IMR-90 (cell line): ENCODE measurements around the gene TP53BP1. TPM values are rescaled to one million over a fixed set of nuclear protein-coding genes. Genes with fewer than 3 reads are reported as not detected.

Source experiments
- ATAC-seq: fragments of 200-7000 bp; cut with Tn5 transposase; 2 replicates; pipeline ENCODE4 v1.9.1; 2020; ENCODE audit warnings: low read depth, mild to moderate bottlenecking, moderate library complexity
- BruUV-seq: library from RNA; stranded (reverse); fragments of 400-500 nt; replicated peaks from 2 replicates; lab custom pipeline; 2021; lab: Mats Ljungman, UMichigan
- CTCF ChIA-PET: fragments of 300-600 bp; formaldehyde crosslinking; extraction: SDS; loops from one replicate; lab custom pipeline; 2021; ENCODE audit warnings: antibody characterized with exemption; lab: Yijun Ruan, JAX
- POLR2A ChIA-PET: fragments of 300-600 bp; sonication (Branson Sonifier 250); formaldehyde crosslinking; loops from one replicate; lab custom pipeline; 2022; ENCODE audit warnings: antibody characterized with exemption; ENCODE audit not compliant: unreplicated experiment; lab: Charles Lee
- DNase-seq: peaks from one replicate; pipeline ENCODE4 v3.0.0; 2013
- H2AFZ ChIP-seq: replicated peaks from 2 replicates; pipeline ENCODE3; 2013; ENCODE audit warnings: low read length, mild to moderate bottlenecking; ENCODE audit not compliant: poor library complexity
- H2AK5ac ChIP-seq: 2 replicates; pipeline ENCODE4 v1.6.1; 2013; ENCODE audit warnings: low read depth, low read length, inconsistent platforms
- H2AK9ac ChIP-seq: replicated peaks from 2 replicates; pipeline ENCODE3; 2013; ENCODE audit warnings: mild to moderate bottlenecking, low read depth, low read length, moderate library complexity; ENCODE audit not compliant: poor library complexity
- H2BK120ac ChIP-seq: 2 replicates; pipeline ENCODE4 v1.6.1; 2013; ENCODE audit warnings: low read depth, low read length, inconsistent platforms
- H2BK15ac ChIP-seq: 3 replicates; pipeline ENCODE4 v1.6.1; 2013; ENCODE audit warnings: low read depth, low read length, inconsistent platforms
- H2BK20ac ChIP-seq: 2 replicates; pipeline ENCODE4 v1.6.1; 2013; ENCODE audit warnings: low read depth, mild to moderate bottlenecking, inconsistent platforms, low read length, moderate library complexity
- H2BK5ac ChIP-seq: 2 replicates; pipeline ENCODE4 v1.6.1; 2013; ENCODE audit warnings: mild to moderate bottlenecking, low read depth, low read length, inconsistent platforms; ENCODE audit not compliant: poor library complexity, severe bottlenecking
- H3K14ac ChIP-seq: replicated peaks from 2 replicates; pipeline ENCODE4 v1.6.1; 2013; ENCODE audit warnings: low read depth, low read length, inconsistent platforms
- H3K18ac ChIP-seq: 2 replicates; pipeline ENCODE4 v1.6.1; 2013; ENCODE audit warnings: low read depth, low read length, control low read depth
- H3K23ac ChIP-seq: 2 replicates; pipeline ENCODE4 v1.6.1; 2013; ENCODE audit warnings: low read depth, low read length, inconsistent platforms
- H3K27ac ChIP-seq: 2 replicates; pipeline ENCODE4 v1.5.1; 2013; ENCODE audit warnings: mild to moderate bottlenecking, control low read depth, low read length; ENCODE audit not compliant: insufficient read depth
- H3K27me3 ChIP-seq: 2 replicates; pipeline ENCODE4 v1.6.1; 2013; ENCODE audit warnings: low read length; ENCODE audit not compliant: control insufficient read depth, insufficient read depth
- H3K36me3 ChIP-seq: 2 replicates; pipeline ENCODE4 v1.6.1; 2013; ENCODE audit warnings: low read length, mixed read lengths; ENCODE audit not compliant: control insufficient read depth, insufficient read depth
- H3K4ac ChIP-seq: 2 replicates; pipeline ENCODE4 v1.6.1; 2013; ENCODE audit warnings: low read depth, low read length, inconsistent platforms
- H3K4me1 ChIP-seq: 2 replicates; pipeline ENCODE4 v1.6.1; 2013; ENCODE audit warnings: low read length, mixed read lengths; ENCODE audit not compliant: control insufficient read depth, insufficient read depth
- H3K4me2 ChIP-seq: 2 replicates; pipeline ENCODE4 v1.6.1; 2013; ENCODE audit warnings: low read depth, mild to moderate bottlenecking, control low read depth, low read length, moderate library complexity
- H3K4me3 ChIP-seq: 2 replicates; pipeline ENCODE4 v1.5.1; 2013; ENCODE audit warnings: low read depth, mild to moderate bottlenecking, control low read depth, low read length, moderate library complexity; ENCODE audit not compliant: insufficient read depth
- H3K56ac ChIP-seq: 2 replicates; pipeline ENCODE4 v1.6.1; 2013; ENCODE audit warnings: low read length, inconsistent platforms; ENCODE audit not compliant: insufficient read depth; ENCODE audit errors: extremely low read depth
- H3K79me1 ChIP-seq, 2 experiments: 2 replicates each; pipeline ENCODE4 v1.6.1; 2013; ENCODE audit warnings: low read length in 2 of 2, inconsistent platforms in 1 of 2, low read depth in 1 of 2
- H3K9ac ChIP-seq: 2 replicates; pipeline ENCODE4 v1.6.1; 2013; ENCODE audit warnings: low read depth, low read length, control low read depth
- H3K9me1 ChIP-seq: 2 replicates; pipeline ENCODE4 v1.6.1; 2013; ENCODE audit warnings: low read length, inconsistent platforms; ENCODE audit not compliant: insufficient read depth
- H3K9me3 ChIP-seq: 2 replicates; pipeline ENCODE4 v1.6.1; 2013; ENCODE audit warnings: low read length; ENCODE audit not compliant: control insufficient read depth, insufficient read depth
- H4K20me1 ChIP-seq: 2 replicates; pipeline ENCODE4 v1.6.1; 2013; ENCODE audit warnings: low read length, inconsistent platforms; ENCODE audit not compliant: insufficient read depth
- H4K5ac ChIP-seq: 2 replicates; pipeline ENCODE4 v1.6.1; 2013; ENCODE audit warnings: mild to moderate bottlenecking, low read depth, low read length, control low read depth
- H4K8ac ChIP-seq, 2 experiments: 2 replicates each; pipeline ENCODE4 v1.6.1; 2013; ENCODE audit warnings: low read depth in 2 of 2, low read length in 2 of 2, control low read depth in 1 of 2, inconsistent platforms in 1 of 2
- H4K91ac ChIP-seq: 2 replicates; pipeline ENCODE4 v1.6.1; 2013; ENCODE audit warnings: low read depth, low read length, inconsistent platforms; ENCODE audit not compliant: insufficient read depth
- BHLHE40 ChIP-seq: fragments of 150-350 bp; IDR thresholded peaks from 2 replicates; pipeline ENCODE4 v1.6.1; 2016; ENCODE audit warnings: mild to moderate bottlenecking, low read depth, low read length
- CTCF ChIP-seq: conservative IDR thresholded peaks from 2 replicates; pipeline ENCODE4 v1.5.1; 2012; ENCODE audit warnings: mild to moderate bottlenecking, low read depth, low read length, improper control_type of control experiment
- RFX5 ChIP-seq: IDR thresholded peaks from 2 replicates; pipeline ENCODE4 v1.8.0; 2012; ENCODE audit warnings: low read depth, mild to moderate bottlenecking, low read length, moderate library complexity
- SMC3 ChIP-seq: fragments of 150-350 bp; IDR thresholded peaks from 2 replicates; pipeline ENCODE4 v1.6.1; 2016; ENCODE audit warnings: low read depth, mild to moderate bottlenecking, antibody characterized with exemption, low read length, moderate library complexity
- WGBS, 2 experiments: methylation state at CpG; one replicate each; pipeline versions ENCODE4 v1.1.5 to v1.1.7; 2013; ENCODE audit warnings: missing lambda C conversion rate in 2 of 2; ENCODE audit not compliant: insufficient read length in 1 of 2; ENCODE audit errors: extremely low coverage in 2 of 2; 5-methylcytosine and 5-hydroxymethylcytosine counted together
- dilution Hi-C: fragments of 300-500 bp; cut with HindIII; formaldehyde crosslinking; loops from one replicate; pipeline ENCODE4 v1.14.3; 2018; ENCODE audit warnings: low sequenced_read_pairs; ENCODE audit not compliant: unreplicated experiment
- in situ Hi-C: fragments of 300-500 bp; cut with MboI; formaldehyde crosslinking; loops from 3 replicates; pipeline ENCODE4 v1.14.3; 2019; ENCODE audit warnings: low sequenced_read_pairs, inconsistent platforms, mixed read lengths
- intact Hi-C: fragments of 100-400 bp; cut with micrococcal nuclease; formaldehyde crosslinking; loops from 2 replicates; pipeline ENCODE4 v1.10.0; 2022
- polyA plus RNA-seq, 3 experiments: library from polyadenylated mRNA; depleted of rRNA; stranded (reverse); fragments of >200 nt; gene quantifications; 2 replicates each; pipeline ENCODE4 v1.2.3, GENCODE V29; 2012; ENCODE audit warnings: low replicate concordance in 1 of 3
- total RNA-seq: library from RNA; depleted of rRNA; stranded (reverse); fragments of >200 nt; gene quantifications from 2 replicates; pipeline ENCODE4 v1.2.3, GENCODE V29; 2012

Gene TP53BP1
- total and polyA plus RNA-seq, 2 of the 4 experiments (the other 2 are of a cell fraction): 36.3 to 64.5 TPM

GRCh38 chr15:43483297-43484128 lies 9.4 kb downstream of the TP53BP1 start (continued):
- no peak for TF ChIP-seq RFX5

- H3K9me1 ChIP-seq: no peaks in the 10 kb centered on the region
- H2AFZ ChIP-seq: no peak overlapping the region
- H2BK120ac ChIP-seq: no peak overlapping the region
- no peak for ATAC-seq
- H3K56ac ChIP-seq: no peak overlapping the region
- H2AK9ac ChIP-seq: no peak overlapping the region
- no peak overlapping the region for H3K4me2 ChIP-seq
- dilution Hi-C loops (no loop called here), in situ Hi-C loops (no loop called here), intact Hi-C loops (no loop called here)
- H3K79me1 ChIP-seq: 0 out of 4 replicates have a peak, but pooled peaks cover 0 to 3% of the 10 kb centered on the region in 2 experiments
- H3K27me3 ChIP-seq: no peaks in the 10 kb centered on the region
- ChIA-PET CTCF (no interaction called here), POLR2A (no interaction called here)
- H3K27ac ChIP-seq: no peak overlapping the region
- no peak overlapping the region for H2BK15ac ChIP-seq
- H2AK5ac ChIP-seq: no peak overlapping the region
- H4K8ac ChIP-seq: no peak overlapping the region
- H3K23ac ChIP-seq: no peak overlapping the region
- H2BK5ac ChIP-seq: no peak overlapping the region
- H3K4me3 ChIP-seq: no peak overlapping the region
- H3K9me3 ChIP-seq: no peaks in the 10 kb centered on the region
- no TSS peak for BruUV-seq
- no peaks in the 10 kb centered on the region for H4K20me1 ChIP-seq
- no peak for TF ChIP-seq CTCF
- no peak for TF ChIP-seq SMC3
- TF ChIP-seq BHLHE40: no peak
- no peak overlapping the region for H4K91ac ChIP-seq
- H3K9ac ChIP-seq: no peak overlapping the region
- H3K36me3 ChIP-seq: peaks cover 40% of the 10 kb centered on the region
- H2BK20ac ChIP-seq: no peak overlapping the region
- no peak overlapping the region for H3K18ac ChIP-seq
- WGBS, 2 experiments: no CpG with 5 or more reads among the region's 25 CpGs
- H3K4me1 ChIP-seq: peaks cover 5% of the 10 kb centered on the region; the same call in 1 of the 2 replicates
- H3K4ac ChIP-seq: no peak overlapping the region
- no peak overlapping the region for H3K14ac ChIP-seq
- H4K5ac ChIP-seq: no peak overlapping the region
- no peak for DNase-seq
Measured at GRCh38 chr15:43473885-43474284, 19.1 kb downstream of the TP53BP1 start.
